ENCODE results near the gene LGALS7B.
A peak's percentile ranks its signal among the peaks of the same experiment; 100 is the strongest.

Gene LGALS7B

DNA sequence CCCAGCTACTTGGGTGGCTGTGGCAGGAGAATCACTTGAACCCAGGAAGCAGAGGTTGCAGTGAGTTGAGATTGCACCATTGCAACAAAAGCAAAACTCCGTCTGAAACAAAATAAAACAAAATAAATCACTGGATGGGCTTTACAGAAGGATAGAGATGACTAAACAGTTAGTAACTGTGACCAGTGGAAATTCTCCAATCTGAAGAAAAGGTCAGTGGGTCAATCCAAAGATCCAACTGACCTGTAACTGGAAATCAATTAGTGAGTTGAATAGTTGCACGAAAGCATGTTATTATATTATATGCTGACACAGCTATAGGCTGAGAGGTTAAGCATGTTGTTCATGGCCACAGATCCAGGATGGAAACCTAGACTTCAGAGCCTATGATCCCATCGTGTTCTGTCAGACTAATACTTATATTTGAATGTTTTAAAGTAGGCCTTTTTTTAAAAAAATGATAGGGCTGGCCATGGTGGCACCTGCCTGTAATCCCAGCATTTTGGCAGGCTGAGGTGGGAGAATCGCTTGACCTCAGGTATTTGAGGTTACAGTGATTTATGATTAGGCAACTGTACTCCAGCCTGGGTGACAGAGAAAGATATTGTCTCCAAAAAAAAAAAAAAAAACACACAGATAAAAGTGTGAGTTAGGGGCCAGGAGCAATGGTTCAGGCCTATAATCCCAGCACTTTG, 41.2 kb downstream of the LGALS7B start:
- peak overlapping the region; percentile 88 for H3K4me3 ChIP-seq (ENCODE audit: low read depth, low read length)
- DNase-seq (ENCODE audit: low read depth), result no peak
- TF ChIP-seq, protein P1, sequence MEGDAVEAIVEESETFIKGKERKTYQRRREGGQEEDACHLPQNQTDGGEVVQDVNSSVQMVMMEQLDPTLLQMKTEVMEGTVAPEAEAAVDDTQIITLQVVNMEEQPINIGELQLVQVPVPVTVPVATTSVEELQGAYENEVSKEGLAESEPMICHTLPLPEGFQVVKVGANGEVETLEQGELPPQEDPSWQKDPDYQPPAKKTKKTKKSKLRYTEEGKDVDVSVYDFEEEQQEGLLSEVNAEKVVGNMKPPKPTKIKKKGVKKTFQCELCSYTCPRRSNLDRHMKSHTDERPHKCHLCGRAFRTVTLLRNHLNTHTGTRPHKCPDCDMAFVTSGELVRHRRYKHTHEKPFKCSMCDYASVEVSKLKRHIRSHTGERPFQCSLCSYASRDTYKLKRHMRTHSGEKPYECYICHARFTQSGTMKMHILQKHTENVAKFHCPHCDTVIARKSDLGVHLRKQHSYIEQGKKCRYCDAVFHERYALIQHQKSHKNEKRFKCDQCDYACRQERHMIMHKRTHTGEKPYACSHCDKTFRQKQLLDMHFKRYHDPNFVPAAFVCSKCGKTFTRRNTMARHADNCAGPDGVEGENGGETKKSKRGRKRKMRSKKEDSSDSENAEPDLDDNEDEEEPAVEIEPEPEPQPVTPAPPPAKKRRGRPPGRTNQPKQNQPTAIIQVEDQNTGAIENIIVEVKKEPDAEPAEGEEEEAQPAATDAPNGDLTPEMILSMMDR (IDR thresholded peaks at IDR 0.05; ENCODE audit: control insufficient read depth, extremely low read depth, insufficient read depth), result no peak

- peak overlapping the region; percentile 88 for H3K4me3 ChIP-seq (ENCODE audit: low read depth, low read length)
- TF ChIP-seq, protein P1 (IDR thresholded peaks at IDR 0.05; ENCODE audit: control insufficient read depth, extremely low read depth, insufficient read depth), result no peak
- DNase-seq (ENCODE audit: low read depth), result peak; percentile 92
These were observed 42.2 kb downstream of the LGALS7B start for GRCh38 chr19:38831142-38831605.

- TF ChIP-seq, protein P1 (IDR thresholded peaks at IDR 0.05; ENCODE audit: control insufficient read depth, extremely low read depth, insufficient read depth), result no peak
- H3K4me3 ChIP-seq (ENCODE audit: low read depth, low read length), result no peak overlapping the region
- DNase-seq (ENCODE audit: low read depth), result no peak
These were observed 44.1 kb downstream of the LGALS7B start for GRCh38 chr19:38833092-38833425.

DNA sequence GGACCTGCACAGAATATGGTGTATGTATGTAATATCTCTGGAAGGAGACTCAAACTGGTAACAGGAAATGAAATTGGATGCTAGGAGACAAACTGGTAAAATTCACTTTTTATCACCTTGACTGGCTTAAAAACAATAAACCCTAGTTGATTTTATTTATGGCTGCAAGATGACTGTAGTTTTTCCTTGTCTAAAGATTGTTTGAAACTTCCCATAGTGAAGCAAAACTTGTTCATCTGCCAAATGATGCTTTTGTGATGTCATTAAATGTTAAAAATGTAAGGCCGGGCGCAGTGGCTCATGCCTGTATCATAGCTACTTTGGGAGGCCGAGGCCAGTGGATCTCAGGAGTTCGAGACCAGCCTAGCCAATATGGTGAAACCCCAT, 45.1 kb downstream of the LGALS7B start:
- H3K4me3 ChIP-seq (ENCODE audit: low read depth, low read length), result no peak overlapping the region
- TF ChIP-seq, protein P1 (IDR thresholded peaks at IDR 0.05; ENCODE audit: control insufficient read depth, extremely low read depth, insufficient read depth), result no peak
- DNase-seq (ENCODE audit: low read depth), result no peak

- TF ChIP-seq, protein P1 (IDR thresholded peaks at IDR 0.05; ENCODE audit: control insufficient read depth, extremely low read depth, insufficient read depth), result no peak
- no peak for DNase-seq (ENCODE audit: low read depth)
- H3K4me3 ChIP-seq (ENCODE audit: low read depth, low read length), result no peak overlapping the region
These were observed 45.6 kb downstream of the LGALS7B start for GRCh38 chr19:38834590-38834989.

DNA sequence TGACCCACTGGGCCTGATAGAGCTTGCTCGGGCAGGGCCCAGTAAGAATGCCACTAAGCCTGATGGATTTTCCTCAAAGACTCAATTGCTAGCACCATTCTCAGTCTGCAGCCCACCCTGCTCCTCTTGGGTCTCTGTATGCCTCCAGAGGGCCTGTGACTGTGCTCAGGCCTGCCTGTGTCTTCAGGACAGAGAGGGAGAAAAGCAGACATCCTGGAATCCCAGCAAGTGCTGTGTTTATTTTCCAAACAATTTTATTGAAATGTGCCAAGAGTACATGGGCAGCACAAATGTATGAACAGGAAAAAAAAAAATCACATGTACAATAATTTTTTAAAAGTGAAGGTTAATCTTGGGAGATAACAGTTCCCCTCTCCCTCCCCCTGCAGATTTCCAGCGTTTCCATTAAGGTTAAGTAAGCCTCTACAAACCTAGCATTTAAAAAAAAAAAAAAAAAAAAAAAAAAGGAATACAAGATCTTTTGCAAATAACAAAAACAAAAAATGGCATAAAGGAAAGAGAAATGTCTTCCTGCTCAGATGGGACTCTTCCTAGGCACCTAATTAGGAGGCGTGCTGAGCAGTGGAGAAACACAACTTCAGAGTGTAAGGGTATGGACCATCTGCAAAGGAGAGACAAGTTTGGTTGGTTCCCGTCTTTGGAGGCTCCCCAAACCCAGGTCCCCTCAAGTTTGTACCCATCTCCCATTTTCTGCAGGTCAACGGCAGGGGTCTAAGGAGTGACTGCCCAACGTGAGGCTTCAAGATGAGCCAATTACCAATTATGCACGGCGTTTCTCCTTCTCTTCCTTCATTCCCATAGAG, 47.4 kb downstream of the LGALS7B start:
- TF ChIP-seq, protein P1 (IDR thresholded peaks at IDR 0.05; ENCODE audit: control insufficient read depth, extremely low read depth, insufficient read depth), result no peak
- H3K4me3 ChIP-seq (ENCODE audit: low read depth, low read length), result no peak overlapping the region
- DNase-seq (ENCODE audit: low read depth), result no peak

Data from LNCaP clone FGC (cell line).